ENCODE data around the gene FOXI1.

FOXI1 gene

DNA sequence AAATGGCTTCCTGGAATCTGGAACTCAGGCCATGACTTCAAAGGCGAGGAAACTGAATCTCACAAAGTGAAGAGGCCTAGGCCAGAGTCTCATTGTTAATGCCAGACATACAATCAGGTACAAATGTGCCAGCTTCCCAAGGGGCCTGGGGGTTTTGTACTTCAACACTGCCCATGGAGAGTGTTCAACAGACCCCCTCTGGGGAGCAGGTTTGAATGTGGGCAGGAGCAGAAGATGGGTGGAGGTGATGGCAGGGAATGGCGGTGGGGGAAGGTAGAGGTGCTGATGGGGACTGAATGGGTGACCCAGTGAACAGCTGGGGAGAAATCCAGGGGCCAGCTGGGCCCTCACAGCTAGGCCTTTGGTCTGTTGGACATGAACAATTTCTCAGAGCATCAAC, 12.0 kb downstream of the FOXI1 start:
- Histone ChIP-seq H3K4me3 (ENCODE audit: severe bottlenecking) (no peak overlapping the region), H3K27me3 (ENCODE audit: insufficient read depth, poor library complexity, severe bottlenecking) (no peaks in the 10 kb centered on the region), H3K27ac (ENCODE audit: poor library complexity, severe bottlenecking) (no peak overlapping the region), H3K4me1 (ENCODE audit: insufficient read depth, poor library complexity, severe bottlenecking) (no peaks in the 10 kb centered on the region), H3K36me3 (ENCODE audit: low read depth) (no peaks in the 10 kb centered on the region), H3K9me3 (ENCODE audit: severe bottlenecking) (no peaks in the 10 kb centered on the region)
- no peak for DNase-seq (ENCODE audit: low spot score)
- TF ChIP-seq, protein P1, sequence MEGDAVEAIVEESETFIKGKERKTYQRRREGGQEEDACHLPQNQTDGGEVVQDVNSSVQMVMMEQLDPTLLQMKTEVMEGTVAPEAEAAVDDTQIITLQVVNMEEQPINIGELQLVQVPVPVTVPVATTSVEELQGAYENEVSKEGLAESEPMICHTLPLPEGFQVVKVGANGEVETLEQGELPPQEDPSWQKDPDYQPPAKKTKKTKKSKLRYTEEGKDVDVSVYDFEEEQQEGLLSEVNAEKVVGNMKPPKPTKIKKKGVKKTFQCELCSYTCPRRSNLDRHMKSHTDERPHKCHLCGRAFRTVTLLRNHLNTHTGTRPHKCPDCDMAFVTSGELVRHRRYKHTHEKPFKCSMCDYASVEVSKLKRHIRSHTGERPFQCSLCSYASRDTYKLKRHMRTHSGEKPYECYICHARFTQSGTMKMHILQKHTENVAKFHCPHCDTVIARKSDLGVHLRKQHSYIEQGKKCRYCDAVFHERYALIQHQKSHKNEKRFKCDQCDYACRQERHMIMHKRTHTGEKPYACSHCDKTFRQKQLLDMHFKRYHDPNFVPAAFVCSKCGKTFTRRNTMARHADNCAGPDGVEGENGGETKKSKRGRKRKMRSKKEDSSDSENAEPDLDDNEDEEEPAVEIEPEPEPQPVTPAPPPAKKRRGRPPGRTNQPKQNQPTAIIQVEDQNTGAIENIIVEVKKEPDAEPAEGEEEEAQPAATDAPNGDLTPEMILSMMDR (IDR thresholded peaks at IDR 0.05; ENCODE audit: poor library complexity, severe bottlenecking) = no peak
- ATAC-seq (ENCODE audit: low read depth) = no peak

DNA sequence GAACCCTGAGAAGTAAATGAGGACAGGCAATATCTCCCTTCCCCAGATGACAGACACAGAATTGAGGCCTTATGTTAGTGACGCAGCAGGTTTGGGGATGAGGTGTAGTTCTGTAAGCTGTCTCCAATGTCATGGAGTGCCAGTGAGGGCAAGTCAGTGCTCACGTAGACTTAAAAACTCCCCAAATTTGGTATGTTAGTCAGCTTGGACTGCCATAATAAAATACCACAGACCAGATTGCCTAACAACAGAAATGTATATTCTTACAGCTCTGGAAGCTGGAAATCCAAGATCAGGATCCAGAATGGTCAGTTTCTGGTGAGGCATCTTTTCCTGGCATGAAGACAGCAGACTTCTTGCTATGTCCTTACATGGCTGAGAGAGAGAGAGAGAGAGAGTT, 14.9 kb downstream of the FOXI1 start:
- Histone ChIP-seq H3K27me3 (ENCODE audit: insufficient read depth, poor library complexity, severe bottlenecking) (no peaks in the 10 kb centered on the region), H3K36me3 (ENCODE audit: low read depth) (no peaks in the 10 kb centered on the region), H3K4me3 (ENCODE audit: severe bottlenecking) (no peak overlapping the region), H3K4me1 (ENCODE audit: insufficient read depth, poor library complexity, severe bottlenecking) (no peaks in the 10 kb centered on the region), H3K9me3 (ENCODE audit: severe bottlenecking) (no peaks in the 10 kb centered on the region), H3K27ac (ENCODE audit: poor library complexity, severe bottlenecking) (peak overlapping the region; percentile 6)
- TF ChIP-seq, protein P1 (IDR thresholded peaks at IDR 0.05; ENCODE audit: poor library complexity, severe bottlenecking) = no peak
- DNase-seq (ENCODE audit: low spot score) = no peak
- peak; percentile 48 for ATAC-seq (ENCODE audit: low read depth)

DNA sequence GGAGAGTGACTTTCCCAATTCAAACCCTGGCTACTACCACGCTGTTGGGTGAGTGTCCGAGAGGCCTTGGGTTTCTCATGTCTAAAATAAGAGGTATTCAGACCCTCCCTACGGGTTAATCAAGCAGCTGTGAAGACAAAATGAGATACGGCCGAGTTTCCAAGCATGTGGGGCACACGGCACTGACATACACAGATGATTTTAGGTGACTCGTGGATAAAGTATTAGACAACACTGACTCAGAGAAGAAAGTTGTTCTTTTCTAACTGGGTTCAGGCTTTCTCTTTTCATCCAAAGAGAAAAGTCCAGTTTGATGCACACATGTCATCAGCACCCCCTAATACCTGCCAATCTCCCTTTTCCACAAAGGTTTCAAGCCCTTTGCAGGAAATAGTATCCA, 15.6 kb downstream of the FOXI1 start:
- no peak for DNase-seq (ENCODE audit: low spot score)
- H3K27ac ChIP-seq (ENCODE audit: poor library complexity, severe bottlenecking) = peak overlapping the region; percentile 6
- no peaks in the 10 kb centered on the region for H3K27me3 ChIP-seq (ENCODE audit: insufficient read depth, poor library complexity, severe bottlenecking)
- H3K9me3 ChIP-seq (ENCODE audit: severe bottlenecking) = no peaks in the 10 kb centered on the region
- TF ChIP-seq, protein P1 (IDR thresholded peaks at IDR 0.05; ENCODE audit: poor library complexity, severe bottlenecking) = no peak
- H3K4me1 ChIP-seq (ENCODE audit: insufficient read depth, poor library complexity, severe bottlenecking) = no peaks in the 10 kb centered on the region
- no peak overlapping the region for H3K4me3 ChIP-seq (ENCODE audit: severe bottlenecking)
- no peaks in the 10 kb centered on the region for H3K36me3 ChIP-seq (ENCODE audit: low read depth)
- ATAC-seq (ENCODE audit: low read depth) = peak; percentile 61

DNA sequence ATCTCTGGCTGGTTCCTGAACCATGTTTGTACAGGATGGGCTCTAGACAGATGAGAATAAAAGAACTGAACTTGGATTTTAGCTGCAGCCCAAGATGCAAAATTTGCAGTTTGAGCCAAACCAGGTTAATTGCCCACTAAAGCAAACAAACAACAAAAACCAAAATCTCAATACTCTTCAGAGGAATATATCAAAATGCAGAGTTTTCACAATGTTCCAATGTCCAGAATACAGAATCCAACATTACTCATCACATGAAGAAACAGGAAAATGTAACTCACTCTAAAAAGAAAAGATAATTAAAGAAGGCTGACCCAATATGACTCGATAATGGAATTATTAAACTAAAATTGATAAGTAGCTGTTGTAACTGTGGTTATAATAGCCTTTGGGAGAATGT, 20.4 kb downstream of the FOXI1 start:
- TF ChIP-seq, protein P1 (IDR thresholded peaks at IDR 0.05; ENCODE audit: poor library complexity, severe bottlenecking) = no peak
- H3K27me3 ChIP-seq (ENCODE audit: insufficient read depth, poor library complexity, severe bottlenecking) = no peaks in the 10 kb centered on the region
- ATAC-seq (ENCODE audit: low read depth) = no peak
- DNase-seq (ENCODE audit: low spot score) = no peak
- no peak overlapping the region for H3K4me3 ChIP-seq (ENCODE audit: severe bottlenecking)
- no peaks in the 10 kb centered on the region for H3K9me3 ChIP-seq (ENCODE audit: severe bottlenecking)
- no peaks in the 10 kb centered on the region for H3K4me1 ChIP-seq (ENCODE audit: insufficient read depth, poor library complexity, severe bottlenecking)
- H3K36me3 ChIP-seq (ENCODE audit: low read depth) = no peaks in the 10 kb centered on the region
- H3K27ac ChIP-seq (ENCODE audit: poor library complexity, severe bottlenecking) = no peak overlapping the region

DNA sequence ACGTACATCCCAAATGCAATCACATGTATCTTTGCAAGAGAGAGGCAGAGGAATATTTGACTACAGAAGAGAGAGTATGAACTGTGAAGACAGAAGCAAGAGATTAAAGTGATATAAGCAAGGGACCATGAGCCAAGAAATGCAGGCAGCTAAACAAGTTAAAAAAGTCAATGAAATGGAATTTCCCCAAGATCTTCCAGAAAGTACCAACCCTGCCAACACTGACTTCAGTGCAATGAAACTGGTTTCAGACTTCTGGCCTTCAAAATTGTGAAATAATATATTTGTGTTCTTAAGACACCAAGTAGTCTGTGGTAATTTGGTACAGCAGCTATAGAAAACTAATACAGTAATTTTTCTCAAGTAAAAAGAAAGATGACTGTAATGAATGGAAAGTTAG, 20.9 kb downstream of the FOXI1 start:
- no peaks in the 10 kb centered on the region for H3K27me3 ChIP-seq (ENCODE audit: insufficient read depth, poor library complexity, severe bottlenecking)
- H3K4me3 ChIP-seq (ENCODE audit: severe bottlenecking) = no peak overlapping the region
- no peak for ATAC-seq (ENCODE audit: low read depth)
- no peaks in the 10 kb centered on the region for H3K4me1 ChIP-seq (ENCODE audit: insufficient read depth, poor library complexity, severe bottlenecking)
- DNase-seq (ENCODE audit: low spot score) = no peak
- H3K36me3 ChIP-seq (ENCODE audit: low read depth) = no peaks in the 10 kb centered on the region
- H3K27ac ChIP-seq (ENCODE audit: poor library complexity, severe bottlenecking) = no peak overlapping the region
- TF ChIP-seq, protein P1 (IDR thresholded peaks at IDR 0.05; ENCODE audit: poor library complexity, severe bottlenecking) = no peak
- no peaks in the 10 kb centered on the region for H3K9me3 ChIP-seq (ENCODE audit: severe bottlenecking)

Measured in RWPE2 (cell line).